Measurements from ENCODE around the gene NOL12. TPM values are rescaled to one million over a fixed set of nuclear protein-coding genes. Genes with fewer than 3 reads are reported as not detected.

The NOL12 gene
- total and polyA plus RNA-seq, 4 donors: 6.9 to 16.5 (median 11.4) TPM

- Histone ChIP-seq H3K4me3 (ENCODE audit: low read depth in 1 of 3, low read length in 3 of 3) (no peak overlapping the region), H3K27me3 (ENCODE audit: control insufficient read depth in 4 of 4, insufficient read depth in 4 of 4, low read length in 3 of 4) (no peaks in the 10 kb centered on the region), H3K9ac (ENCODE audit: low read depth in 1 of 2, low read length in 2 of 2) (no peak overlapping the region), H3K4me1 (ENCODE audit: control insufficient read depth in 4 of 4, insufficient read depth in 4 of 4, low read length in 3 of 4) (peaks cover 6 to 28% (median 24%) of the 10 kb centered on the region in 4 donors), H3K36me3 (ENCODE audit: control insufficient read depth in 4 of 4, insufficient read depth in 3 of 4, low read depth in 1 of 4, low read length in 3 of 4) (peaks cover 2 to 16% (median 4%) of the 10 kb centered on the region in 4 donors), H3K9me3 (ENCODE audit: control insufficient read depth in 4 of 4, low read length in 3 of 4) (no peaks in the 10 kb centered on the region), H3K27ac (ENCODE audit: low read depth in 1 of 2, low read length in 2 of 2) (no peak overlapping the region)
- TF ChIP-seq, protein P1, sequence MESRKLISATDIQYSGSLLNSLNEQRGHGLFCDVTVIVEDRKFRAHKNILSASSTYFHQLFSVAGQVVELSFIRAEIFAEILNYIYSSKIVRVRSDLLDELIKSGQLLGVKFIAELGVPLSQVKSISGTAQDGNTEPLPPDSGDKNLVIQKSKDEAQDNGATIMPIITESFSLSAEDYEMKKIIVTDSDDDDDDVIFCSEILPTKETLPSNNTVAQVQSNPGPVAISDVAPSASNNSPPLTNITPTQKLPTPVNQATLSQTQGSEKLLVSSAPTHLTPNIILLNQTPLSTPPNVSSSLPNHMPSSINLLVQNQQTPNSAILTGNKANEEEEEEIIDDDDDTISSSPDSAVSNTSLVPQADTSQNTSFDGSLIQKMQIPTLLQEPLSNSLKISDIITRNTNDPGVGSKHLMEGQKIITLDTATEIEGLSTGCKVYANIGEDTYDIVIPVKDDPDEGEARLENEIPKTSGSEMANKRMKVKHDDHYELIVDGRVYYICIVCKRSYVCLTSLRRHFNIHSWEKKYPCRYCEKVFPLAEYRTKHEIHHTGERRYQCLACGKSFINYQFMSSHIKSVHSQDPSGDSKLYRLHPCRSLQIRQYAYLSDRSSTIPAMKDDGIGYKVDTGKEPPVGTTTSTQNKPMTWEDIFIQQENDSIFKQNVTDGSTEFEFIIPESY (IDR thresholded peaks at IDR 0.05): no peak
- no peak for TF ChIP-seq FOXA2 (IDR thresholded peaks at IDR 0.05)
- no peak for TF ChIP-seq TAF1 (conservative IDR thresholded peaks at IDR 0.05)
- no peak for TF ChIP-seq GABPA (IDR thresholded peaks at IDR 0.05 in 1 of 2, conservative IDR thresholded peaks at IDR 0.05 in 1 of 2)
- no peak for TF ChIP-seq CTCF (IDR thresholded peaks at IDR 0.05; ENCODE audit: low read depth, low read length, missing input control)
- TF ChIP-seq RXRA (IDR thresholded peaks at IDR 0.05): no peak
- TF ChIP-seq, protein P2, sequence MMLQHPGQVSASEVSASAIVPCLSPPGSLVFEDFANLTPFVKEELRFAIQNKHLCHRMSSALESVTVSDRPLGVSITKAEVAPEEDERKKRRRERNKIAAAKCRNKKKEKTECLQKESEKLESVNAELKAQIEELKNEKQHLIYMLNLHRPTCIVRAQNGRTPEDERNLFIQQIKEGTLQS (IDR thresholded peaks at IDR 0.05): no peak
- no peak for TF ChIP-seq HNF4G (IDR thresholded peaks at IDR 0.05)
- no peak for TF ChIP-seq SP1 (IDR thresholded peaks at IDR 0.05)
- no peak for TF ChIP-seq NR2F2 (IDR thresholded peaks at IDR 0.05)
- DNase-seq (ENCODE audit: low spot score): no peak
- WGBS: 96% methylated on average over 24 of the region's 24 CpGs
Observed at GRCh38 chr22:37665487-37665886, 20.7 kb upstream of the NOL12 start.

- H3K4me1 ChIP-seq (ENCODE audit: control insufficient read depth in 4 of 4, insufficient read depth in 4 of 4, low read length in 3 of 4): peaks cover 0 to 4% (median 3%) of the 10 kb centered on the region in 4 donors
- no peak for DNase-seq (ENCODE audit: low spot score)
- H3K27ac ChIP-seq (ENCODE audit: low read depth in 1 of 2, low read length in 2 of 2): no peak overlapping the region
- TF ChIP-seq EGR1 (IDR thresholded peaks at IDR 0.05; ENCODE audit: low read depth in 2 of 2): no peak
- no peak for TF ChIP-seq HNF4G (IDR thresholded peaks at IDR 0.05)
- TF ChIP-seq GABPA (IDR thresholded peaks at IDR 0.05 in 1 of 2, conservative IDR thresholded peaks at IDR 0.05 in 1 of 2): no peak
- TF ChIP-seq, protein P1 (IDR thresholded peaks at IDR 0.05): no peak
- no peak for TF ChIP-seq TAF1 (conservative IDR thresholded peaks at IDR 0.05)
- no peak for TF ChIP-seq SP1 (IDR thresholded peaks at IDR 0.05)
- TF ChIP-seq HNF4A (conservative IDR thresholded peaks at IDR 0.05): no peak
- TF ChIP-seq FOXA2 (IDR thresholded peaks at IDR 0.05): no peak
- TF ChIP-seq FOXA1 (IDR thresholded peaks at IDR 0.05): no peak
- TF ChIP-seq, protein P2 (IDR thresholded peaks at IDR 0.05): no peak
- TF ChIP-seq JUND (IDR thresholded peaks at IDR 0.05): no peak
- TF ChIP-seq MAX (IDR thresholded peaks at IDR 0.05): no peak
- TF ChIP-seq RAD21 (IDR thresholded peaks at IDR 0.05): no peak
- TF ChIP-seq YY1 (IDR thresholded peaks at IDR 0.05): no peak
- TF ChIP-seq, protein P3, sequence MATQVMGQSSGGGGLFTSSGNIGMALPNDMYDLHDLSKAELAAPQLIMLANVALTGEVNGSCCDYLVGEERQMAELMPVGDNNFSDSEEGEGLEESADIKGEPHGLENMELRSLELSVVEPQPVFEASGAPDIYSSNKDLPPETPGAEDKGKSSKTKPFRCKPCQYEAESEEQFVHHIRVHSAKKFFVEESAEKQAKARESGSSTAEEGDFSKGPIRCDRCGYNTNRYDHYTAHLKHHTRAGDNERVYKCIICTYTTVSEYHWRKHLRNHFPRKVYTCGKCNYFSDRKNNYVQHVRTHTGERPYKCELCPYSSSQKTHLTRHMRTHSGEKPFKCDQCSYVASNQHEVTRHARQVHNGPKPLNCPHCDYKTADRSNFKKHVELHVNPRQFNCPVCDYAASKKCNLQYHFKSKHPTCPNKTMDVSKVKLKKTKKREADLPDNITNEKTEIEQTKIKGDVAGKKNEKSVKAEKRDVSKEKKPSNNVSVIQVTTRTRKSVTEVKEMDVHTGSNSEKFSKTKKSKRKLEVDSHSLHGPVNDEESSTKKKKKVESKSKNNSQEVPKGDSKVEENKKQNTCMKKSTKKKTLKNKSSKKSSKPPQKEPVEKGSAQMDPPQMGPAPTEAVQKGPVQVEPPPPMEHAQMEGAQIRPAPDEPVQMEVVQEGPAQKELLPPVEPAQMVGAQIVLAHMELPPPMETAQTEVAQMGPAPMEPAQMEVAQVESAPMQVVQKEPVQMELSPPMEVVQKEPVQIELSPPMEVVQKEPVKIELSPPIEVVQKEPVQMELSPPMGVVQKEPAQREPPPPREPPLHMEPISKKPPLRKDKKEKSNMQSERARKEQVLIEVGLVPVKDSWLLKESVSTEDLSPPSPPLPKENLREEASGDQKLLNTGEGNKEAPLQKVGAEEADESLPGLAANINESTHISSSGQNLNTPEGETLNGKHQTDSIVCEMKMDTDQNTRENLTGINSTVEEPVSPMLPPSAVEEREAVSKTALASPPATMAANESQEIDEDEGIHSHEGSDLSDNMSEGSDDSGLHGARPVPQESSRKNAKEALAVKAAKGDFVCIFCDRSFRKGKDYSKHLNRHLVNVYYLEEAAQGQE (IDR thresholded peaks at IDR 0.05): no peak
- no peak for TF ChIP-seq RXRA (IDR thresholded peaks at IDR 0.05)
- TF ChIP-seq NR2F2 (IDR thresholded peaks at IDR 0.05): no peak
- TF ChIP-seq CTCF (IDR thresholded peaks at IDR 0.05; ENCODE audit: low read depth, low read length, missing input control): no peak
- 72% methylated on average over 6 of the region's 6 CpGs for WGBS
- no peak overlapping the region for H3K4me3 ChIP-seq (ENCODE audit: low read depth in 1 of 3, low read length in 3 of 3)
- no peaks in the 10 kb centered on the region for H3K27me3 ChIP-seq (ENCODE audit: control insufficient read depth in 4 of 4, insufficient read depth in 4 of 4, low read length in 3 of 4)
- no peaks in the 10 kb centered on the region for H3K9me3 ChIP-seq (ENCODE audit: control insufficient read depth in 4 of 4, low read length in 3 of 4)
- peaks cover 0 to 16% (median 4%) of the 10 kb centered on the region in 4 donors for H3K36me3 ChIP-seq (ENCODE audit: control insufficient read depth in 4 of 4, insufficient read depth in 3 of 4, low read depth in 1 of 4, low read length in 3 of 4)
- no peak overlapping the region for H3K9ac ChIP-seq (ENCODE audit: low read depth in 1 of 2, low read length in 2 of 2)
Observed at GRCh38 chr22:37669586-37669985, 16.6 kb upstream of the NOL12 start.

All from liver (tissue), 9 donors.